Spinal cord (tissue), 10 donors: ENCODE data around the gene AEBP1. TPM values are rescaled to one million over a fixed set of nuclear protein-coding genes. Genes with fewer than 3 reads are reported as not detected.

ENCODE experiments used
- DNase-seq, 6 donors: peaks; one replicate each; pipeline versions ENCODE4 v3.0.0 to v3.0.0-alpha.2; 2013 to 2015; ENCODE audit warnings: low spot score in 6 of 6, low read depth in 4 of 6
- H3K27ac ChIP-seq: one replicate; pipeline ENCODE4 v1.5.1; 2013; ENCODE audit warnings: low read depth, low read length, control low read depth
- H3K27me3 ChIP-seq: one replicate; pipeline ENCODE4 v1.6.1; 2013; ENCODE audit warnings: low read length; ENCODE audit not compliant: control insufficient read depth, insufficient read depth
- H3K36me3 ChIP-seq: one replicate; pipeline ENCODE4 v1.6.1; 2013; ENCODE audit warnings: low read length; ENCODE audit not compliant: control insufficient read depth, insufficient read depth
- H3K4me1 ChIP-seq: one replicate; pipeline ENCODE4 v1.6.1; 2013; ENCODE audit warnings: low read length; ENCODE audit not compliant: control insufficient read depth, insufficient read depth
- H3K4me3 ChIP-seq: one replicate; pipeline ENCODE4 v1.5.1; 2013; ENCODE audit warnings: low read depth, low read length, control low read depth
- H3K9me3 ChIP-seq: one replicate; pipeline ENCODE4 v1.6.1; 2013; ENCODE audit warnings: low read length; ENCODE audit not compliant: control insufficient read depth, insufficient read depth
- WGBS: methylation state at CpG from one replicate; pipeline ENCODE4 v1.1.5; 2013; ENCODE audit warnings: missing lambda C conversion rate; ENCODE audit not compliant: insufficient coverage; 5-methylcytosine and 5-hydroxymethylcytosine counted together
- polyA plus RNA-seq, 2 donors: library from polyadenylated mRNA; unstranded; fragments of 120-200 nt; gene quantifications; one replicate each; pipeline ENCODE4 v1.2.1, GENCODE V29; 2013; ENCODE audit not compliant: insufficient read length in 2 of 2
- total RNA-seq, 2 donors: library from RNA; depleted of rRNA in 1 of 2; stranded (reverse); fragments of 120-200 nt in 1 of 2; fragments of >200 nt in 1 of 2; gene quantifications; one replicate each; pipeline versions ENCODE4 v1.2.3 to v1.2.4, GENCODE V29; 2013 to 2014
- donor health status: healthy.

Gene AEBP1
- total and polyA plus RNA-seq, 4 donors, result 39.9 to 102 (median 72.2) TPM

DNA sequence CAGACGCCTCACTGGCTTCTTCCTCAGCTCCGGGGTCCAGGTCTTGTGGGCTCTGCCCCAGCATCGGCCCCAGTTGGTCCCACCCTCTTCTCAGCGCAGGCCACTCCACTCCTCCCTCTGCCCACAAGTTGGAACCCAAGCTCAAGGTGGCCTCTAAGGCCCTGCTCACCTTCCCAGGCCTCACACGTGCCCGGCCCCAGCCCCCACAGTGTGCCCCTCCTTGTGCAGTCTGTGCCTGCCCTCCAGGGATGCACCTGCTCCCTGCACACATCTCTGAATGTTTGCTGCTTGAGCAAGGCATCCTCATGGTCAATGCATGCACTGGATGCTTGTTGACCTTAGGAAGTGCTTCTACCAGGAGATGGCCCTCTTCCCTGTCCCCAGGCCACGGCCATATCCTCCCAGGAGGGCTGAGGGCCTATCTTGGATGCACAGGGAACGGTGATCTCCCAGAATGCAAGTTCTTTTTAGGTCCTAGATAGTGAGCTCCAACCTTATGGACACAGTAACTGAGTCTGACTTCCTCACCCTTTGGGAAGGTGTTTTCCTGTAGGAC is 7.7 kb upstream of the AEBP1 start:
- WGBS, result 83% methylated on average over 7 of the region's 8 CpGs
- DNase-seq, result no peak
- Histone ChIP-seq H3K27ac (no peak overlapping the region), H3K36me3 (no peaks in the 10 kb centered on the region), H3K9me3 (no peaks in the 10 kb centered on the region), H3K4me1 (peaks cover 11% of the 10 kb centered on the region), H3K4me3 (no peak overlapping the region), H3K27me3 (no peaks in the 10 kb centered on the region)

DNA sequence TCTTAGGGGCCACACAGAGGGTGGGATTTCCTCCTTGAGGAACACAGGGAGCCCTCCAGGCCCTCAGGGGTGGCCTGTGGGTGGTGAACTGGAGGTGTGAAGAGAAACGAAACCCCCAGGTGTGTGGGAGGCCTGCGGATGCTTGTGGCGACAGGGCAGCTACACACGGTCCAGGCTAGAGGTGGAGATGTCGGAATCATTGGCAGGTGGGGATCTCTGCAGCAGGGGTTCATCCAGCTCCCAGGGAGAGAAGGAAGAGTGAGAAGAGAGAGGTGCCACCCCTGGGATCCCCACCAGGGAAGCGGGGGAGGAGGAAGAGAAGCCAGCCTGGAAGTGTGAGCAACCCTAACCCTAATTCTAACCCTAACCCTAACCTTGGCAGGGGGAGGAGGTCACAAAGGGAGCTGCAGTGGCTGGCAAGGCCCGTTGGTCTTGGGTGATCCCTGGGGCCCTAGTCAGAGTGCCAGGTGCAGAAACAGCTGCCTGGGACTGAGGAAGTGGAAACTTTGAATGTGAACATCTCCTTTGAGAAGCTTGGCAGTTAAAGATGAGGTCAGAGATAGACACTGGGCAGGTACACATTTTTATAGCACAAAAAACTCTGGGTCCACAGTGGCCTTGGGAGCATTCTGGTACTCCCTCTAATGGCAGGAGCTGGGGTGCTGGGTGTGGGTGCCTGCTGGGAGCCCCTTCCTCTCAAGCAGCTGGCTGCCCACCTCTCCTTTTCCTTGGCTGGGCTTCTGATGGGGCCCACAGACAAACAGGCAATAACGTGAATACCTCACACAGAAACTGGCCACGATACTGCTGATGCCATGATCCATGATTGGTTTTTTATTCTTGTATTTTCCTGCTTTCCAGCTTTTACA is 6.8 kb upstream of the AEBP1 start:
- DNase-seq, result no peak
- H3K27ac ChIP-seq, result no peak overlapping the region
- 80% methylated on average over 8 of the region's 9 CpGs for WGBS

DNA sequence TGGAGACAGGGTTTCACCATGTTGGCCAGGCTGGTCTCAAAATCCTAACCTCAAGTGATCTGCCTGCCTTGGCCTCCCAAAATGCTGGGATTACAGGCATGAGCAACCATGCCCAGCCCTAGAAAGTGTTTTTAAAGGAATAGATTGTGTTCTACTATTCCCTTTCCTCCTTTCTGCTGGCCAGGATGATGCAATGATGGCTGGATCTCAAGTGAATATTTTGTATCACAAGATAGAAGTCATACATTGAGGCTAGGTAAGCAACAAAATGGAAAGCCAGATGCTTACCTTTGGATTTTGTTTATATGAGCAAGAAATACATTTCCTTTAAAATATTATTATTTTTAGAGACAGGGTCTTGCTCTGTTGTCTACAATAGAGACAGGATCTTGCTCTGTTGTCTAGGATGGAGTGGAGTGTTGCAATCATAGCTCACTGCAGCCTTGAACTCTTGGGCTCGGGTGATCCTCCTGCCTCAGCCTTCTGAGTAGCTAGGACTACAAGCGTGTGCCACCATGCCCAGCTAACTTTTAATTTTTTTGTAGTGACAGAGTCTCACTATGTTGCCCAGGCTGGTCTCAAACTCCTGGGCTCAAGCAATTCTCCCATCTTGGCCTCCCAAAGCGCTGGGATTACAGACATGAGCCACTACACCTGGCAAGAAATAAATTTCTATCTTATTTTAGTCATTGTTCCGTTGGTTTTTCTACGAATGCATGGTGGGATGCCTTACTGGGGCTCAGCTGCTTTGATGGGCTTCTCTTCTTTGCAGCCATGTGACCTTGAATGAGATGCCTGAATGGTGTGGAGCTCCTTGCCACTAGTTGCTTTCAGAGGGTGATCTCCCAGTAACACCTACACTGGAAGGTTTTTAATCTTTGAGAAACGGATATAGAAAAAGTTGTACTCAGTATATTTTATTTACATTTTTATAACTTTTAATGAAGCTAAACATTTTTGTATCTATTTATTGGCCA is 5.8 kb upstream of the AEBP1 start:
- H3K27me3 ChIP-seq, result no peaks in the 10 kb centered on the region
- 85% methylated on average over 3 of the region's 6 CpGs for WGBS

More for the DNA sequence above, 6.8 kb upstream of the AEBP1 start:
- Histone ChIP-seq H3K9me3 (no peaks in the 10 kb centered on the region), H3K36me3 (no peaks in the 10 kb centered on the region), H3K27me3 (no peaks in the 10 kb centered on the region), H3K4me1 (peaks cover 20% of the 10 kb centered on the region), H3K4me3 (no peak overlapping the region)

DNA sequence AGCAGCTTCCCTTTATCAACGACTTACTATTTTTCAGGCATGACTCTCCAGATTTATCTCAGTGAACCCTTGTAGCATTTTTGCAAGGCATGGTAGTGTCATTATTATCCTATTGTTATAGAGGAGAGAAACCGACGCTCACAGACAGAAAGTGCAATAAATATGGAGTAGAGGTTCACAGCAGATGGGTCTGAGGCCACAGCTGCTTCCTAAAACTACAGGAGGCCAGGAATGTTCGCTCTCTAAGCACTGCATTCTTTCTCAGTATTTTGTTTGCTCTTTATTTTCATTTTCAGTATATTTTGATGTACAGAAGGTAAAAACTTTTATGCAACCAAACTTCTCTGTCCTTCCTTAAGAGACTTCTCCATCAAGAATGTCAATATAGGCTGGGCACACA is 4.5 kb upstream of the AEBP1 start:
- H3K36me3 ChIP-seq, result no peaks in the 10 kb centered on the region

More for the DNA sequence above, 5.8 kb upstream of the AEBP1 start:
- Histone ChIP-seq H3K4me3 (no peak overlapping the region), H3K27ac (no peak overlapping the region), H3K9me3 (no peaks in the 10 kb centered on the region), H3K36me3 (no peaks in the 10 kb centered on the region), H3K4me1 (peaks cover 30% of the 10 kb centered on the region)
- DNase-seq, result no peak

DNA sequence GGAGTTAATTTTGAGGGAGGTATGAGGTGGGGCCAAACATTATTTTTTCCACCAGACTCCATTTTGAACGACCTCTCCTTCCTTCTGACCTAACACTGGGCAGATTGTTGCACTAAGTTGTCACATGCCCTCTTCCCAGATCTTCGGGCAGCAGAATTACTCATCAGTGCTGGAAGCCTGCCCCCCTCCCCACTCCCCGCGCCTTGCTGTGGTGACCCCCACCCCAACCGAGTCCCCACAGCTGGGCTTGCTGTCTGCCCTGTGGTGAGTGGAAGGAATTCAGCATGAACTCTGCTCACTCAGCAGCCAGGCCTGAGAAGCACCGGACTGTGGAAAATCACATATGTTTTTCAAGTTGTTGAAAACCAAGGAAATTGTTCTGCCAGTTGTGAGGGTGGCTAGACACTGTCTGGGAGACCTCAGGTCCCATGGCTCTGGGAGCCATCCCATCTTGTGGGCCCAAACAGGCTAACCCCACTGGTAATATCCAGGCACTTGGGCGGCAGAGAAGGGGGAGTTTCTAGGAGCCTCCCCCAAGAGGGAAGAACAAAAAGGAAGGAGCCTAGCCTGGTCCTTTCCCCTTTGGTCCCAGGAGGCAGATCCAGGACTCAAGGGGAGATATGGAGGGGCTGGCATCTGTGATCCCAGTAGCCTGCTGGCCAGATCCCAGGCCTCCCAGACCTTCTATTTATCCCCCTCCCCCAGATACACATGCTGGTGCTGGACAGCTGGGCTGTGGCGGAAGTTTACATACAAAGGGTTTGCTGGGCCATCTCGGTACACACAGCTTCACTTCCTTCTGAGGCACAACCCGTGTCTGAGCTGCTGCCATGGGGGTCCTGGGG is 3.5 kb upstream of the AEBP1 start:
- DNase-seq, result peak in 1 of 6 donors; percentile 49
- H3K4me1 ChIP-seq, result peaks cover 50% of the 10 kb centered on the region
- peaks cover 2% of the 10 kb centered on the region for H3K27me3 ChIP-seq
- H3K36me3 ChIP-seq, result no peaks in the 10 kb centered on the region
- H3K9me3 ChIP-seq, result no peaks in the 10 kb centered on the region
- peak overlapping the region; percentile 84 for H3K27ac ChIP-seq
- H3K4me3 ChIP-seq, result no peak overlapping the region
- WGBS, result 86% methylated on average over 5 of the region's 10 CpGs

More for the DNA sequence above, 4.5 kb upstream of the AEBP1 start:
- no peak overlapping the region for H3K4me3 ChIP-seq
- no CpG with 5 or more reads among the region's 4 CpGs for WGBS
- DNase-seq, result no peak
- H3K4me1 ChIP-seq, result peaks cover 40% of the 10 kb centered on the region
- no peaks in the 10 kb centered on the region for H3K9me3 ChIP-seq
- peak overlapping the region; percentile 84 for H3K27ac ChIP-seq
- peaks cover 1% of the 10 kb centered on the region for H3K27me3 ChIP-seq

DNA sequence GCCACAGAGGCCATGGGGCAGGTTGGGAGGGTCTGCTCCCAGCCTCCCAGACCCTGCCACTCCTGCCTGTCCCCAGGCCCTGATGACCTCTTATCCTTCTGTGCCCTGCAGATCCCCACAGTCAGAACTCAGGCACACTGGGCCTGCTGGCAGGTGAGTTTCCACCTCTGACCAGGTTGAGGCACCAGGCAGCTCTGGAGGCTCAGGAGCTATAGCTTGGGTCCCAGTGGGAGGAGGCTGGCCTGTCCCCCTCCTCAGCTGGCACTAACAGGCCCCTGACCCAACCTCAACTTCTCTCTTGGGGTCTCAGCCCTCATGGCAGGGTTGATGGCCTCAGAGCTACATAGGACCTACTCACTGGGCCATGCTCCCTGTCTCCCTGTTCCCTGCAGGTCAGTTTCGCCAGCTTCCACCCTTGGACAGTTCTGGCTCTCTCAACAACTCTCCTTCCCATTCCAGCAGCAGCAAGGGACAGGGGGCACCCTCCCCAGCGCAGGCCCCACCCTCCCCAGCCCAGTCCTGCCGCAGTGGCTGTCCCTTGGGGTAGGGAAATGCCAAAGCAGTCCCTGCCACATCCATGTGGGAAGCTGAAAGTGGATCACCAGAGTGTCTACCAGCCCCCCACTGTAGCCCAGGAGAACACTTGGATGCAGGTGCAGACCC is 2.7 kb upstream of the AEBP1 start:
- peaks cover 1% of the 10 kb centered on the region for H3K36me3 ChIP-seq
- H3K4me3 ChIP-seq, result no peak overlapping the region
- 96% methylated on average over 3 of the region's 3 CpGs for WGBS
- H3K27ac ChIP-seq, result peak overlapping the region; percentile 84
- peaks cover 58% of the 10 kb centered on the region for H3K4me1 ChIP-seq
- DNase-seq, result no peak
- peaks cover 2% of the 10 kb centered on the region for H3K27me3 ChIP-seq
- no peaks in the 10 kb centered on the region for H3K9me3 ChIP-seq

DNA sequence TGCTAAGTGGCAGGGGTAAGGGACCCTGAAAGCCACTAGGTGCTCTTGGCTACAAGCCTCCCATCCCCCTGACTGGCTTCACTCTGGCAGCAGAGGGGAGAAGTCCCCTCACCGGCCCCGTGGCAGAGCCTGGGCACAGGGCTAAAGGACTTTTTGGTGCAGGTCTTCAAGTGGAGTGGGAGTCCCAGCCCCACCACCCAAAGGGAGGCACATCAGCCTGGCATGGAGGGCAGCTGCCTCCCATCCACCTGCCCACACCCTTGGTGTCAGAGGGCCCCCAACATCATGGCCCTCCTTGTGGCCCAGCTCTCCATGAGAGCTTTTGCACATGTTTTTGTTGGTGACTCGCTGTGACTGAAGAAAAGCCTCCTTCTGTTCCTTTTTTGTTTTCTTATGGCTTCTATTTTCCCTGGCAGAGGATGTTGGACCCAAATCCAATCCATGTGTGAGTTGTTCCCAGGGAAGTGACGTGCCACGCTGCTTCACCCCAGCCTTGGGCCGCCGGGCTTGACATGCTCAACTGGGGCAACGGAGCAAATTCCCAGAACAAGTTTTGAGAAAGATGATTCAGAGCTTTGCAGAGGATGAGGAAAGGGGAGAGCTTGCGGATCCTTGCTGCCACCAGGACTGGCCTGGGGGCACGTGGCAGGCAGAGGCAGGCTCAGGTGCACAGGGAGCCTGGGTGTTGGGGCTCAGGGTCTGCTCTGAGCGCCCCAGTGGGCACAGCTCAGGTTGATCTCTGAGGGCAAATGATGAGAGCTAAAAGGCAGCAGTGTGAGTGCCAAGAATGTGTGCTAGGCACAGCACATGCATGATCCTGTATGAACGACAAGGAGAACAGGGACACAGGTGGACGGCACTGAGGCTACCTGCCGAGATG is 1.9 kb upstream of the AEBP1 start:
- H3K36me3 ChIP-seq, result peaks cover 9% of the 10 kb centered on the region
- no peak overlapping the region for H3K4me3 ChIP-seq
- peaks cover 66% of the 10 kb centered on the region for H3K4me1 ChIP-seq
- DNase-seq, result peak in 1 of 6 donors; percentile 65
- peaks cover 2% of the 10 kb centered on the region for H3K27me3 ChIP-seq
- no peaks in the 10 kb centered on the region for H3K9me3 ChIP-seq
- 74% methylated on average over 11 of the region's 14 CpGs for WGBS
- H3K27ac ChIP-seq, result peak overlapping the region; percentile 84
